WERI-Rb-1 (cell line): Measurements from ENCODE around the gene PSMD13.
"Not testable (repeated sequence)": the region's sequence is repeated elsewhere in the genome, so short reads cannot be mapped to it uniquely, and the experiment has no call there.

Source experiments
- DNase-seq: peaks from one replicate; pipeline ENCODE4 v3.0.0-alpha.2; 2020
- H3K27ac ChIP-seq: fragments of 250-450 bp; sonication (Bioruptor Pico); 2 replicates; pipeline ENCODE4 v1.5.1; 2020; ENCODE audit warnings: mild to moderate bottlenecking, moderate library complexity
- H3K27me3 ChIP-seq: fragments of 250-450 bp; sonication (Bioruptor Pico); 2 replicates; pipeline ENCODE4 v1.5.1; 2021; ENCODE audit warnings: mild to moderate bottlenecking, low read depth, moderate library complexity; ENCODE audit not compliant: insufficient read depth, severe bottlenecking
- H3K36me3 ChIP-seq: fragments of 250-450 bp; sonication (Bioruptor Pico); 2 replicates; pipeline ENCODE4 v1.5.1; 2020; ENCODE audit warnings: mild to moderate bottlenecking, moderate library complexity
- H3K4me3 ChIP-seq: 2 replicates; pipeline ENCODE4 v1.5.1; 2011; ENCODE audit warnings: low read depth, mild to moderate bottlenecking, control low read depth, low read length
- H3K9me3 ChIP-seq: fragments of 250-450 bp; sonication (Bioruptor Pico); 2 replicates; pipeline ENCODE4 v1.5.1; 2021; ENCODE audit warnings: mild to moderate bottlenecking, moderate library complexity; ENCODE audit not compliant: severe bottlenecking
- CTCF ChIP-seq: IDR thresholded peaks from 2 replicates; pipeline ENCODE4 v1.5.1; 2011; ENCODE audit warnings: low read depth, mild to moderate bottlenecking, control low read depth, inconsistent platforms, low read length

Gene PSMD13

GRCh38 chr11:285021-285893, 48.5 kb downstream of the PSMD13 start:
- no peaks in the 10 kb centered on the region for H3K9me3 ChIP-seq
- H3K27me3 ChIP-seq, result peaks cover 22% of the 10 kb centered on the region
- H3K4me3 ChIP-seq, result no peak overlapping the region
- no peak overlapping the region for H3K27ac ChIP-seq
- DNase-seq, result no peak
- no peaks in the 10 kb centered on the region for H3K36me3 ChIP-seq
- TF ChIP-seq CTCF, result no peak

- H3K9me3 ChIP-seq, result no peaks in the 10 kb centered on the region
- no peak overlapping the region for H3K27ac ChIP-seq
- DNase-seq, result no peak
- no peak overlapping the region for H3K4me3 ChIP-seq
- H3K27me3 ChIP-seq, result peaks cover 16% of the 10 kb centered on the region
- no peak for TF ChIP-seq CTCF
- no peaks in the 10 kb centered on the region; the same call in 1 of the 2 replicates for H3K36me3 ChIP-seq
Observed at GRCh38 chr11:285894-286220, 49.1 kb downstream of the PSMD13 start.

- not testable (repeated sequence) for H3K9me3 ChIP-seq, DNase-seq, H3K27me3 ChIP-seq, H3K27ac ChIP-seq, H3K4me3 ChIP-seq, H3K36me3 ChIP-seq
Observed at GRCh38 chr11:286977-287820, 50.4 kb downstream of the PSMD13 start.

GRCh38 chr11:287821-288477, 51.2 kb downstream of the PSMD13 start:
- peak overlapping the region; percentile 40 for H3K4me3 ChIP-seq
- no peaks in the 10 kb centered on the region; the same call in 1 of the 2 replicates for H3K36me3 ChIP-seq
- DNase-seq, result no peak
- H3K9me3 ChIP-seq, result no peaks in the 10 kb centered on the region
- no peaks in the 10 kb centered on the region for H3K27me3 ChIP-seq
- no peak for TF ChIP-seq CTCF
- no peak overlapping the region for H3K27ac ChIP-seq

- H3K36me3 ChIP-seq, result no peaks in the 10 kb centered on the region; the same call in 1 of the 2 replicates
- peak within 1 kb of the TSS; percentile 40 for H3K4me3 ChIP-seq
- no peak for TF ChIP-seq CTCF
- H3K9me3 ChIP-seq, result no peaks in the 10 kb centered on the region
- no peaks in the 10 kb centered on the region for H3K27me3 ChIP-seq
- H3K27ac ChIP-seq, result peak within 1 kb of the TSS; percentile 27
- DNase-seq, result peak; percentile 74
Observed at GRCh38 chr11:288478-289397, 52.0 kb downstream of the PSMD13 start, which contains the start of gene PGGHG. TSS of gene PGGHG (plus strand) at chr11:289126. CDS start at chr11:289817, 691 bp downstream.
